ENCODE data around the gene MAP2K3. TPM values are rescaled to one million over a fixed set of nuclear protein-coding genes. Genes with fewer than 3 reads are reported as not detected.

MAP2K3 gene
- total RNA-seq, 1 experiment from 2014 or later, result 39.7 TPM

- H3K27ac Mint-ChIP-seq, result no peak overlapping the region
- TF ChIP-seq FOXK1 (CRISPR knock-in tag; IDR thresholded peaks at IDR 0.05), result no peak
- no peak for TF ChIP-seq ZNF416 (CRISPR knock-in tag; IDR thresholded peaks at IDR 0.05)
- TF ChIP-seq GTF2I (CRISPR knock-in tag; conservative IDR thresholded peaks at IDR 0.05), result no peak
- TF ChIP-seq, protein P1, sequence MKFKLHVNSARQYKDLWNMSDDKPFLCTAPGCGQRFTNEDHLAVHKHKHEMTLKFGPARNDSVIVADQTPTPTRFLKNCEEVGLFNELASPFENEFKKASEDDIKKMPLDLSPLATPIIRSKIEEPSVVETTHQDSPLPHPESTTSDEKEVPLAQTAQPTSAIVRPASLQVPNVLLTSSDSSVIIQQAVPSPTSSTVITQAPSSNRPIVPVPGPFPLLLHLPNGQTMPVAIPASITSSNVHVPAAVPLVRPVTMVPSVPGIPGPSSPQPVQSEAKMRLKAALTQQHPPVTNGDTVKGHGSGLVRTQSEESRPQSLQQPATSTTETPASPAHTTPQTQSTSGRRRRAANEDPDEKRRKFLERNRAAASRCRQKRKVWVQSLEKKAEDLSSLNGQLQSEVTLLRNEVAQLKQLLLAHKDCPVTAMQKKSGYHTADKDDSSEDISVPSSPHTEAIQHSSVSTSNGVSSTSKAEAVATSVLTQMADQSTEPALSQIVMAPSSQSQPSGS (CRISPR knock-in tag; IDR thresholded peaks at IDR 0.05; ENCODE audit: borderline replicate concordance, low read depth), result no peak
- no peak for TF ChIP-seq NR3C1 (CRISPR knock-in tag; conservative IDR thresholded peaks at IDR 0.05; ENCODE audit: low read depth)
- TF ChIP-seq TCF7 (CRISPR knock-in tag; IDR thresholded peaks at IDR 0.05; ENCODE audit: low read depth), result no peak
- no peak for TF ChIP-seq MXD4 (CRISPR knock-in tag; IDR thresholded peaks at IDR 0.05; ENCODE audit: borderline replicate concordance)
- TF ChIP-seq, protein P2, sequence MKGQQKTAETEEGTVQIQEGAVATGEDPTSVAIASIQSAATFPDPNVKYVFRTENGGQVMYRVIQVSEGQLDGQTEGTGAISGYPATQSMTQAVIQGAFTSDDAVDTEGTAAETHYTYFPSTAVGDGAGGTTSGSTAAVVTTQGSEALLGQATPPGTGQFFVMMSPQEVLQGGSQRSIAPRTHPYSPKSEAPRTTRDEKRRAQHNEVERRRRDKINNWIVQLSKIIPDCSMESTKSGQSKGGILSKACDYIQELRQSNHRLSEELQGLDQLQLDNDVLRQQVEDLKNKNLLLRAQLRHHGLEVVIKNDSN (CRISPR knock-in tag; IDR thresholded peaks at IDR 0.05), result no peak
- TF ChIP-seq, protein P3, sequence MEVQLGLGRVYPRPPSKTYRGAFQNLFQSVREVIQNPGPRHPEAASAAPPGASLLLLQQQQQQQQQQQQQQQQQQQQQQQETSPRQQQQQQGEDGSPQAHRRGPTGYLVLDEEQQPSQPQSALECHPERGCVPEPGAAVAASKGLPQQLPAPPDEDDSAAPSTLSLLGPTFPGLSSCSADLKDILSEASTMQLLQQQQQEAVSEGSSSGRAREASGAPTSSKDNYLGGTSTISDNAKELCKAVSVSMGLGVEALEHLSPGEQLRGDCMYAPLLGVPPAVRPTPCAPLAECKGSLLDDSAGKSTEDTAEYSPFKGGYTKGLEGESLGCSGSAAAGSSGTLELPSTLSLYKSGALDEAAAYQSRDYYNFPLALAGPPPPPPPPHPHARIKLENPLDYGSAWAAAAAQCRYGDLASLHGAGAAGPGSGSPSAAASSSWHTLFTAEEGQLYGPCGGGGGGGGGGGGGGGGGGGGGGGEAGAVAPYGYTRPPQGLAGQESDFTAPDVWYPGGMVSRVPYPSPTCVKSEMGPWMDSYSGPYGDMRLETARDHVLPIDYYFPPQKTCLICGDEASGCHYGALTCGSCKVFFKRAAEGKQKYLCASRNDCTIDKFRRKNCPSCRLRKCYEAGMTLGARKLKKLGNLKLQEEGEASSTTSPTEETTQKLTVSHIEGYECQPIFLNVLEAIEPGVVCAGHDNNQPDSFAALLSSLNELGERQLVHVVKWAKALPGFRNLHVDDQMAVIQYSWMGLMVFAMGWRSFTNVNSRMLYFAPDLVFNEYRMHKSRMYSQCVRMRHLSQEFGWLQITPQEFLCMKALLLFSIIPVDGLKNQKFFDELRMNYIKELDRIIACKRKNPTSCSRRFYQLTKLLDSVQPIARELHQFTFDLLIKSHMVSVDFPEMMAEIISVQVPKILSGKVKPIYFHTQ (CRISPR knock-in tag; IDR thresholded peaks at IDR 0.05), result no peak
- TF ChIP-seq, protein P4, sequence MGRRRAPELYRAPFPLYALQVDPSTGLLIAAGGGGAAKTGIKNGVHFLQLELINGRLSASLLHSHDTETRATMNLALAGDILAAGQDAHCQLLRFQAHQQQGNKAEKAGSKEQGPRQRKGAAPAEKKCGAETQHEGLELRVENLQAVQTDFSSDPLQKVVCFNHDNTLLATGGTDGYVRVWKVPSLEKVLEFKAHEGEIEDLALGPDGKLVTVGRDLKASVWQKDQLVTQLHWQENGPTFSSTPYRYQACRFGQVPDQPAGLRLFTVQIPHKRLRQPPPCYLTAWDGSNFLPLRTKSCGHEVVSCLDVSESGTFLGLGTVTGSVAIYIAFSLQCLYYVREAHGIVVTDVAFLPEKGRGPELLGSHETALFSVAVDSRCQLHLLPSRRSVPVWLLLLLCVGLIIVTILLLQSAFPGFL (CRISPR knock-in tag; IDR thresholded peaks at IDR 0.05; ENCODE audit: borderline replicate concordance), result no peak
- TF ChIP-seq IRF1 (CRISPR knock-in tag; IDR thresholded peaks at IDR 0.05), result no peak
- no peak for TF ChIP-seq ZNF263 (CRISPR knock-in tag; IDR thresholded peaks at IDR 0.05; ENCODE audit: low read depth)
- TF ChIP-seq GABPB1 (CRISPR knock-in tag; IDR thresholded peaks at IDR 0.05), result no peak
- no peaks in the 10 kb centered on the region for H3K36me3 Mint-ChIP-seq
- DNase-seq (ENCODE audit: low spot score) (no peak), ATAC-seq (no peak)
- POLR2A ChIA-PET, result no interaction called here
- peaks cover 14% of the 10 kb centered on the region for H3K4me1 Mint-ChIP-seq
- H3K4me3 Mint-ChIP-seq, result no peak overlapping the region
- CTCF ChIA-PET, result no interaction called here
- H3K9me3 Mint-ChIP-seq, result no peaks in the 10 kb centered on the region
- H3K27me3 Mint-ChIP-seq (ENCODE audit: low read depth), result peaks cover 52% of the 10 kb centered on the region
These were observed 2.3 kb upstream of the MAP2K3 start for GRCh38 chr17:21282231-21282630.

- ChIA-PET CTCF (no interaction called here), POLR2A (no interaction called here)
- TF ChIP-seq GRHL2 (CRISPR knock-in tag; IDR thresholded peaks at IDR 0.05; ENCODE audit: insufficient replicate concordance, severe bottlenecking), result no peak
- TF ChIP-seq, protein P2 (CRISPR knock-in tag; IDR thresholded peaks at IDR 0.05), result no peak
- no peak for TF ChIP-seq ZNF263 (CRISPR knock-in tag; IDR thresholded peaks at IDR 0.05; ENCODE audit: low read depth)
- TF ChIP-seq CREM (CRISPR knock-in tag; IDR thresholded peaks at IDR 0.05), result no peak
- Mint-ChIP-seq H3K4me1 (peaks cover 14% of the 10 kb centered on the region), H3K27ac (no peak overlapping the region), H3K36me3 (no peaks in the 10 kb centered on the region), H3K27me3 (ENCODE audit: low read depth) (peaks cover 46% of the 10 kb centered on the region), H3K4me3 (peak overlapping the region; percentile 8; the same call in 1 of the 2 replicates), H3K9me3 (no peaks in the 10 kb centered on the region)
- DNase-seq (ENCODE audit: low spot score), result no peak
- ATAC-seq, result no peak
These were observed 1.7 kb upstream of the MAP2K3 start for GRCh38 chr17:21282850-21283249.

Measured in WTC11 (cell line).